Measurements from ENCODE around the gene ZNF296. TPM values are rescaled to one million over a fixed set of nuclear protein-coding genes. Genes with fewer than 3 reads are reported as not detected.

ZNF296 gene
- total RNA-seq, 2 donors from 2014 or later = 0.26 TPM; not detected in 1

GRCh38 chr19:45058622-45059159, 17.6 kb downstream of the ZNF296 start:
- no peak for ATAC-seq
- 79 to 83% methylated on average over 14 of the region's 14 CpGs for WGBS, 2 donors
- H3K36me3 ChIP-seq (replicated peaks in 1 of 2; ENCODE audit: insufficient read depth in 1 of 2, low read depth in 2 of 2) = peaks cover 44 to 52% of the 10 kb centered on the region in 2 donors

GRCh38 chr19:45057444-45057843, 18.8 kb downstream of the ZNF296 start:
- Histone ChIP-seq H3K4me1 (no peaks in the 10 kb centered on the region), H3K27me3 (no peaks in the 10 kb centered on the region), H3K9me3 (no peaks in the 10 kb centered on the region), H3K27ac (no peak overlapping the region), H3K4me3 (no peak overlapping the region), H3K36me3 (replicated peaks in 1 of 2; ENCODE audit: insufficient read depth in 1 of 2, low read depth in 2 of 2) (peaks cover 42 to 57% of the 10 kb centered on the region in 2 donors)
- no peak for DNase-seq
- no peak for TF ChIP-seq CTCF (IDR thresholded peaks at IDR 0.05)
- no peak for TF ChIP-seq POLR2A (IDR thresholded peaks at IDR 0.05)
- WGBS, 2 donors = 86 to 90% methylated on average over 8 to 9 of the region's 9 CpGs
- intact Hi-C loops (cut with DNase I) = no loop called here
- no peak for ATAC-seq

More at GRCh38 chr19:45058622-45059159, 17.6 kb downstream of the ZNF296 start:
- Histone ChIP-seq H3K27me3 (no peaks in the 10 kb centered on the region), H3K9me3 (no peaks in the 10 kb centered on the region), H3K27ac (no peak overlapping the region), H3K4me1 (no peaks in the 10 kb centered on the region), H3K4me3 (no peak overlapping the region)
- intact Hi-C loops (cut with DNase I) = no loop called here
- no peak for TF ChIP-seq POLR2A (IDR thresholded peaks at IDR 0.05)
- TF ChIP-seq CTCF (IDR thresholded peaks at IDR 0.05) = no peak
- no peak for DNase-seq

GRCh38 chr19:45056831-45057230, 19.4 kb downstream of the ZNF296 start:
- DNase-seq (no peak), ATAC-seq (no peak)
- Histone ChIP-seq H3K27me3 (no peaks in the 10 kb centered on the region), H3K9me3 (no peaks in the 10 kb centered on the region), H3K36me3 (replicated peaks in 1 of 2; ENCODE audit: insufficient read depth in 1 of 2, low read depth in 2 of 2) (peaks cover 40 to 57% of the 10 kb centered on the region in 2 donors), H3K27ac (no peak overlapping the region), H3K4me1 (no peaks in the 10 kb centered on the region), H3K4me3 (no peak overlapping the region)
- TF ChIP-seq CTCF (IDR thresholded peaks at IDR 0.05) (no peak), POLR2A (IDR thresholded peaks at IDR 0.05) (no peak)
- 86 to 94% methylated on average over 3 to 8 of the region's 8 CpGs for WGBS, 2 donors
- intact Hi-C loops (cut with DNase I) = no loop called here

GRCh38 chr19:45051929-45052579, 24.2 kb downstream of the ZNF296 start:
- WGBS, 2 donors = 59 to 73% methylated on average over 9 of the region's 9 CpGs
- peaks cover 8 to 23% of the 10 kb centered on the region in 2 donors for H3K36me3 ChIP-seq (replicated peaks in 1 of 2; ENCODE audit: insufficient read depth in 1 of 2, low read depth in 2 of 2)

More at GRCh38 chr19:45051929-45052579, 24.2 kb downstream of the ZNF296 start:
- no peak for ATAC-seq
- H3K9me3 ChIP-seq = no peaks in the 10 kb centered on the region
- peaks cover 28% of the 10 kb centered on the region for H3K4me1 ChIP-seq
- no peak for DNase-seq
- no peak for TF ChIP-seq POLR2A (IDR thresholded peaks at IDR 0.05)
- TF ChIP-seq CTCF (IDR thresholded peaks at IDR 0.05) = no peak
- H3K4me3 ChIP-seq = no peak overlapping the region
- H3K27ac ChIP-seq = no peak overlapping the region
- no peaks in the 10 kb centered on the region for H3K27me3 ChIP-seq
- intact Hi-C loops (cut with DNase I) = no loop called here

All from body of pancreas (tissue), 4 donors.